CD4-positive, alpha-beta T cell treated with Interleukin-6 for 4 hours (primary cell): ENCODE measurements around the gene GNMT.
A peak's percentile ranks its signal among the peaks of the same experiment; 100 is the strongest.
"Not testable (repeated sequence)": the region's sequence is repeated elsewhere in the genome, so short reads cannot be mapped to it uniquely, and the experiment has no call there.

Experiments
- DNase-seq: peaks from one replicate; pipeline ENCODE4 v3.0.0-alpha.2; 2020; ENCODE audit warnings: mixed read lengths

The GNMT gene

GRCh38 chr6:42960243-42961019 lies at the start of gene GNMT:
Gene GNMT (plus strand): TSS chr6:42960754. CDS start chr6:42960768, 14 bp downstream.
- DNase-seq: peak; percentile 59

- no peak for DNase-seq
Measured at GRCh38 chr6:42911171-42912021, 49.2 kb upstream of the GNMT start.

GRCh38 chr6:42914546-42914945 lies 46.0 kb upstream of the GNMT start:
- no peak for DNase-seq

GRCh38 chr6:42915732-42916131 lies 44.8 kb upstream of the GNMT start, which contains the start of gene PTCRA:
Gene PTCRA (plus strand): TSS chr6:42916053. CDS start chr6:42916070, 17 bp downstream.
- DNase-seq: no peak

- DNase-seq: no peak
Measured at GRCh38 chr6:42916288-42916687, 44.3 kb upstream of the GNMT start.

- DNase-seq: no peak
Measured at GRCh38 chr6:42921801-42922200, 38.8 kb upstream of the GNMT start.

- no peak for DNase-seq
Measured at GRCh38 chr6:42923666-42924065, 36.9 kb upstream of the GNMT start.

GRCh38 chr6:42925248-42925857 lies 35.2 kb upstream of the GNMT start:
- DNase-seq: no peak

GRCh38 chr6:42928986-42929820 lies 31.4 kb upstream of the GNMT start, which contains the start of gene CNPY3:
Gene CNPY3 (plus strand): TSS chr6:42929480. CDS start chr6:42929571, 91 bp downstream.
- DNase-seq: peak; percentile 95

GRCh38 chr6:42929821-42930360 lies 30.7 kb upstream of the GNMT start:
- DNase-seq: peak; percentile 66

- no peak for DNase-seq
Measured at GRCh38 chr6:42932412-42932811, 28.1 kb upstream of the GNMT start.

- no peak for DNase-seq
Measured at GRCh38 chr6:42933205-42933604, 27.3 kb upstream of the GNMT start.

GRCh38 chr6:42935322-42935721 lies 25.2 kb upstream of the GNMT start:
- no peak for DNase-seq

- DNase-seq: no peak
Measured at GRCh38 chr6:42936398-42936797, 24.2 kb upstream of the GNMT start.

GRCh38 chr6:42937548-42938427 lies 22.8 kb upstream of the GNMT start:
- no peak for DNase-seq

GRCh38 chr6:42938428-42938796 lies 22.1 kb upstream of the GNMT start:
- no peak for DNase-seq

GRCh38 chr6:42938987-42939809 lies 21.4 kb upstream of the GNMT start:
- no peak for DNase-seq

GRCh38 chr6:42939810-42940167 lies 20.8 kb upstream of the GNMT start:
- no peak for DNase-seq

GRCh38 chr6:42940493-42941045 lies 20.0 kb upstream of the GNMT start:
- DNase-seq: no peak

- not testable (repeated sequence) for DNase-seq
Measured at GRCh38 chr6:42941356-42941755, 19.2 kb upstream of the GNMT start.
